OCI-LY7 (cell line): Measurements from ENCODE around the gene CBLC. TPM values are rescaled to one million over a fixed set of nuclear protein-coding genes. Genes with fewer than 3 reads are reported as not detected.

ENCODE experiments used
- BruUV-seq: library from RNA; stranded (reverse); fragments of 400-500 nt; replicated peaks from 2 replicates; lab custom pipeline; 2021; lab: Mats Ljungman, UMichigan
- CTCF ChIA-PET: fragments of 300-600 bp; sonication (Branson Sonifier 250); formaldehyde crosslinking; loops from one replicate; lab custom pipeline; 2022; ENCODE audit warnings: antibody characterized with exemption; ENCODE audit not compliant: unreplicated experiment; lab: Charles Lee
- POLR2A ChIA-PET: fragments of 300-600 bp; sonication (Branson Sonifier 250); formaldehyde crosslinking; loops from one replicate; lab custom pipeline; 2022; ENCODE audit warnings: antibody characterized with exemption; lab: Charles Lee
- DNase-seq: peaks from one replicate; pipeline ENCODE4 v3.0.0-alpha.2; 2015; ENCODE audit warnings: low spot score
- H2AFZ ChIP-seq: fragments of 200-600 bp; sonication (generic), shearing (Covaris generic); 2 replicates; pipeline ENCODE4 v1.6.1; 2014; ENCODE audit warnings: mild to moderate bottlenecking, antibody characterized with exemption, low read length, moderate library complexity
- H3K27ac ChIP-seq: fragments of 200-600 bp; sonication (generic); 2 replicates; pipeline ENCODE4 v1.5.1; 2014; ENCODE audit warnings: mixed run types, low read depth, mild to moderate bottlenecking, moderate library complexity, low read length, inconsistent platforms; ENCODE audit not compliant: poor library complexity, severe bottlenecking
- H3K36me3 ChIP-seq: fragments of 200-600 bp; sonication (generic); 2 replicates; pipeline ENCODE4 v1.6.1; 2014; ENCODE audit warnings: mild to moderate bottlenecking, antibody characterized with exemption, low read length, moderate library complexity, mixed read lengths; ENCODE audit not compliant: insufficient read depth
- H3K4me1 ChIP-seq: fragments of 200-600 bp; sonication (generic); 2 replicates; pipeline ENCODE4 v1.5.1; 2014; ENCODE audit warnings: mild to moderate bottlenecking, low read length; ENCODE audit not compliant: insufficient read depth, poor library complexity, severe bottlenecking
- H3K4me2 ChIP-seq: fragments of 200-600 bp; sonication (generic); 2 replicates; pipeline ENCODE4 v1.6.1; 2014; ENCODE audit warnings: mild to moderate bottlenecking, low read length
- H3K4me3 ChIP-seq: fragments of 200-600 bp; sonication (generic); 2 replicates; pipeline ENCODE4 v1.5.1; 2014; ENCODE audit warnings: mild to moderate bottlenecking, low read depth, low read length; ENCODE audit not compliant: poor library complexity, severe bottlenecking
- H3K79me2 ChIP-seq: fragments of 200-600 bp; sonication (generic); 2 replicates; pipeline ENCODE4 v1.6.1; 2016; ENCODE audit warnings: low read depth, mild to moderate bottlenecking, low read length, moderate library complexity, mixed read lengths; ENCODE audit not compliant: insufficient read depth
- H3K9me2 ChIP-seq: fragments of 200-600 bp; sonication (generic); 2 replicates; pipeline ENCODE4 v1.6.1; 2016; ENCODE audit warnings: mild to moderate bottlenecking, low read length, mixed read lengths; ENCODE audit not compliant: insufficient read depth
- H3K9me3 ChIP-seq: fragments of 200-600 bp; sonication (generic); 2 replicates; pipeline ENCODE4 v1.6.1; 2014; ENCODE audit warnings: mild to moderate bottlenecking, mixed run types, low read length, mixed read lengths
- H4K20me1 ChIP-seq: fragments of 200-600 bp; sonication (generic); 2 replicates; pipeline ENCODE4 v1.6.1; 2014; ENCODE audit warnings: mild to moderate bottlenecking, antibody characterized with exemption, low read length, moderate library complexity, mixed read lengths; ENCODE audit not compliant: insufficient read depth
- EZH2phosphoT487 ChIP-seq: fragments of 200-600 bp; sonication (generic); IDR thresholded peaks from 2 replicates; pipeline ENCODE4 v1.6.1; 2018; ENCODE audit warnings: low read depth, borderline replicate concordance, mild to moderate bottlenecking, mixed run types, antibody characterized with exemption, low read length, moderate library complexity, mixed read lengths
- intact Hi-C: fragments of 100-400 bp; cut with micrococcal nuclease; formaldehyde crosslinking; loops from one replicate; pipeline ENCODE4 v1.10.0; 2022; ENCODE audit not compliant: unreplicated experiment
- total RNA-seq, 2 experiments: library from RNA; depleted of rRNA in 1 of 2; stranded (reverse); fragments of >200 nt in 1 of 2; shearing (Covaris generic) in 1 of 2; gene quantifications; 2 replicates each; pipeline ENCODE4 v1.2.3, GENCODE V29; 2014 to 2022
- TF ChIP-seq, protein P1 (sequence below): fragments of 200-600 bp; sonication (generic); conservative IDR thresholded peaks from 2 replicates; pipeline ENCODE4 v1.5.1; 2014; ENCODE audit warnings: mild to moderate bottlenecking, antibody characterized with exemption, low read length, moderate library complexity, mixed read lengths

The CBLC gene
- total RNA-seq, 2 experiments from 2014 or later, result not detected

DNA sequence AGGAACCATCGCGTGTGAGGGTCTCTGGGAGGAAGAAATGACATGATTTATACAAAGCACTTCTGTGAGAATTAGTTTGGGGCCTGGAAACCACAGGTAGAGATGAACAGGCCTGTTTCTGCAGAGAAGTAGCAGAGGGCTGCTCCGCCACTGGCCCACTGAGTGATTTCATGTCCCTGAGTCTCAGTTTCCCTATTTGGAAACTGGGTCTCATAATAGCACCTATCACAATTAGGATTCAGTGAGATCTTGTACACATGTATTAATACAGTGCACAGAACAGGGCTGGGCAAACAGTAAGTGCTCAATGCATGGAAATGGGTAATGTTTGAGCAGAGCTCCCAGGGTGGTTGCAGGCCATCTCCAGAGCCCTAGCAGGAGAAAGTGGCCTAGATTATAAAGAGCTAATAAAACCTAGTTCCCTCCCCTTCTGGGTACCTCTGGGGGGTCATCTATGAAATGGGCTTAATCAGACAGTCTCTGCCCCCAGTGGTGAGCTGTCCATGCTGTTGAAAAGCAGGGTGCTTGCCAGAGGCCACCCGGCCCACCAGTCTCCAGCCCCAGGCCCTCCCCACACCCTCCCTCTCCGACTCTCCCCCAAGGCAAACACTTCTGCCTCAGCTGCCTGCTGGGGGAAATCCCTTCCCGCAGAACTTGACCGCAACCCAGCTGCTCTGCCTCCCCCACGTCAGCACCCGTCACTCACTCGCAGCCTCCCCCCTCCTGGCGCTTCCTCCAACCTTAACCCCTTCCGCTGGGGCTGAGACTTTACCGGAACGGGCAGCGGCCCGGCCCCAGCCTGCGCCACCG lies 24.7 kb upstream of the CBLC start:
- BruUV-seq, result no TSS peak
- peak; percentile 96 for DNase-seq
- Histone ChIP-seq H3K4me2 (peak overlapping the region; percentile 79), H3K9me2 (no peaks in the 10 kb centered on the region), H4K20me1 (no peaks in the 10 kb centered on the region), H3K36me3 (peaks cover 63% of the 10 kb centered on the region), H3K79me2 (peaks cover 46% of the 10 kb centered on the region), H2AFZ (no peak overlapping the region), H3K4me3 (peak overlapping the region; percentile 84), H3K4me1 (peaks cover 60% of the 10 kb centered on the region), H3K9me3 (no peaks in the 10 kb centered on the region), H3K27ac (peak overlapping the region; percentile 95)
- no peak for TF ChIP-seq EZH2phosphoT487
- TF ChIP-seq, protein P1, sequence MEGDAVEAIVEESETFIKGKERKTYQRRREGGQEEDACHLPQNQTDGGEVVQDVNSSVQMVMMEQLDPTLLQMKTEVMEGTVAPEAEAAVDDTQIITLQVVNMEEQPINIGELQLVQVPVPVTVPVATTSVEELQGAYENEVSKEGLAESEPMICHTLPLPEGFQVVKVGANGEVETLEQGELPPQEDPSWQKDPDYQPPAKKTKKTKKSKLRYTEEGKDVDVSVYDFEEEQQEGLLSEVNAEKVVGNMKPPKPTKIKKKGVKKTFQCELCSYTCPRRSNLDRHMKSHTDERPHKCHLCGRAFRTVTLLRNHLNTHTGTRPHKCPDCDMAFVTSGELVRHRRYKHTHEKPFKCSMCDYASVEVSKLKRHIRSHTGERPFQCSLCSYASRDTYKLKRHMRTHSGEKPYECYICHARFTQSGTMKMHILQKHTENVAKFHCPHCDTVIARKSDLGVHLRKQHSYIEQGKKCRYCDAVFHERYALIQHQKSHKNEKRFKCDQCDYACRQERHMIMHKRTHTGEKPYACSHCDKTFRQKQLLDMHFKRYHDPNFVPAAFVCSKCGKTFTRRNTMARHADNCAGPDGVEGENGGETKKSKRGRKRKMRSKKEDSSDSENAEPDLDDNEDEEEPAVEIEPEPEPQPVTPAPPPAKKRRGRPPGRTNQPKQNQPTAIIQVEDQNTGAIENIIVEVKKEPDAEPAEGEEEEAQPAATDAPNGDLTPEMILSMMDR, result 0 out of 2 replicates have a peak, but pooled peaks have one; percentile 20
- POLR2A ChIA-PET, result interaction anchor here (0.7 to 1.3 kb wide), 2 partner anchors 11 to 15 kb away, joined by 3 to 4 read pairs; no protein-coding TSS in a partner anchor
- CTCF ChIA-PET, result interaction anchor here (0.6 to 0.7 kb wide), 2 partner anchors 17 to 18 kb away, joined by 3 read pairs; no protein-coding TSS in a partner anchor
- intact Hi-C loops, result loop anchor here (5.0 to 10.0 kb wide), 2 partner anchors 252 to 324 kb away; partner anchors contain the start of genes GEMIN7, RELB and ZNF296

DNA sequence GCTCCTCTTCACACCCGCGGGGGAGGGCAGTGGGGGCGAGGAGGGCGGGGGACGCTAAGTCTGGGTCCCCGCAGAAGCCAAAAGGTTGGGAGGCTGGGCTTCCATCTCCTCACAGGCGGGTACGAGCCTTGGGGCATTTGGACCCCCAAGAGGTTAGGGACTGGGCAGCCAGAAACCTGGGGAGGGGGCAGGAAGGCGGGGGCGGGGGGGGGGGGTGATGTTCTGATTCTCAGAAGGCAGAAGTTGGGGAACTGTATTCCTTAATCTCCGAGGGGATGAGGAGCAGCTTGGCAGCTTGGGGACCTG lies 24.1 kb upstream of the CBLC start:
- H3K4me2 ChIP-seq, result peak overlapping the region; percentile 79
- TF ChIP-seq, protein P1, result no peak
- TF ChIP-seq EZH2phosphoT487, result no peak
- no TSS peak for BruUV-seq
- intact Hi-C loops, result loop anchor here (5.0 to 10.0 kb wide), 2 partner anchors 251 to 324 kb away; partner anchors contain the start of genes GEMIN7, RELB and ZNF296
- H3K4me1 ChIP-seq, result peaks cover 58% of the 10 kb centered on the region
- H3K9me3 ChIP-seq, result no peaks in the 10 kb centered on the region
- ChIA-PET POLR2A (interaction anchor here (0.7 to 1.3 kb wide), 3 partner anchors 8 to 16 kb away, joined by 3 to 4 read pairs (median 3); no protein-coding TSS in a partner anchor), CTCF (interaction anchor here (0.7 kb wide), 1 partner anchor 17 kb away, joined by 3 read pairs; no protein-coding TSS in a partner anchor)
- H3K4me3 ChIP-seq, result peak overlapping the region; percentile 84
- H2AFZ ChIP-seq, result no peak overlapping the region
- no peaks in the 10 kb centered on the region for H3K9me2 ChIP-seq
- no peaks in the 10 kb centered on the region for H4K20me1 ChIP-seq
- peak overlapping the region; percentile 95 for H3K27ac ChIP-seq
- peaks cover 46% of the 10 kb centered on the region for H3K79me2 ChIP-seq
- H3K36me3 ChIP-seq, result peaks cover 68% of the 10 kb centered on the region
- no peak for DNase-seq
